Measurements from ENCODE around the gene INPP1.
"Not testable (repeated sequence)": the region's sequence is repeated elsewhere in the genome, so short reads cannot be mapped to it uniquely, and the experiment has no call there.

The INPP1 gene

GRCh38 chr2:190353537-190353899 is 10.1 kb downstream of the INPP1 start:
- no peak for DNase-seq (ENCODE audit: low read depth)
- TF ChIP-seq CTCF (IDR thresholded peaks at IDR 0.05; ENCODE audit: insufficient read depth, low read depth, low read length, missing control alignments) = no peak
- H3K4me3 ChIP-seq (ENCODE audit: low read depth, low read length) = no peak overlapping the region

GRCh38 chr2:190354003-190354690 is 10.8 kb downstream of the INPP1 start:
- TF ChIP-seq CTCF (IDR thresholded peaks at IDR 0.05; ENCODE audit: insufficient read depth, low read depth, low read length, missing control alignments) = no peak
- DNase-seq (ENCODE audit: low read depth) = no peak
- H3K4me3 ChIP-seq (ENCODE audit: low read depth, low read length) = no peak overlapping the region

GRCh38 chr2:190355968-190356644 is 12.7 kb downstream of the INPP1 start:
- TF ChIP-seq CTCF (IDR thresholded peaks at IDR 0.05; ENCODE audit: insufficient read depth, low read depth, low read length, missing control alignments) = no peak
- no peak for DNase-seq (ENCODE audit: low read depth)
- H3K4me3 ChIP-seq (ENCODE audit: low read depth, low read length) = no peak overlapping the region

GRCh38 chr2:190357600-190357999 is 14.2 kb downstream of the INPP1 start:
- no peak for DNase-seq (ENCODE audit: low read depth)
- no peak overlapping the region for H3K4me3 ChIP-seq (ENCODE audit: low read depth, low read length)
- no peak for TF ChIP-seq CTCF (IDR thresholded peaks at IDR 0.05; ENCODE audit: insufficient read depth, low read depth, low read length, missing control alignments)

- DNase-seq (ENCODE audit: low read depth) = peak; percentile 36
- H3K4me3 ChIP-seq (ENCODE audit: low read depth, low read length) = not testable (repeated sequence)
Measured at GRCh38 chr2:190358655-190359448, 15.5 kb downstream of the INPP1 start.

GRCh38 chr2:190360561-190360960 is 17.2 kb downstream of the INPP1 start:
- H3K4me3 ChIP-seq (ENCODE audit: low read depth, low read length) = peak overlapping the region; percentile 57
- DNase-seq (ENCODE audit: low read depth) = no peak
- TF ChIP-seq CTCF (IDR thresholded peaks at IDR 0.05; ENCODE audit: insufficient read depth, low read depth, low read length, missing control alignments) = no peak

- no peak for TF ChIP-seq CTCF (IDR thresholded peaks at IDR 0.05; ENCODE audit: insufficient read depth, low read depth, low read length, missing control alignments)
- peak overlapping the region; percentile 57 for H3K4me3 ChIP-seq (ENCODE audit: low read depth, low read length)
- no peak for DNase-seq (ENCODE audit: low read depth)
Measured at GRCh38 chr2:190360965-190361364, 17.6 kb downstream of the INPP1 start.
